ENCODE results near the gene ASCL2. TPM values are rescaled to one million over a fixed set of nuclear protein-coding genes. Genes with fewer than 3 reads are reported as not detected.

The ASCL2 gene
- total RNA-seq, 3 donors from 2014 or later (not counting 1 experiment from before 2014, with no cell fraction given): 10.8 to 16.8 (median 16.0) TPM

- H3K4me3 ChIP-seq (ENCODE audit: low read length): no peak overlapping the region
- H3K4me1 Mint-ChIP-seq: peaks cover under 1 to 48% of the 10 kb centered on the region in 2 donors
- H3K27me3 Mint-ChIP-seq (ENCODE audit: low read depth in 2 of 2): no peaks in the 10 kb centered on the region
- H3K27ac ChIP-seq (ENCODE audit: low read length): no peak overlapping the region
- no peaks in the 10 kb centered on the region for H3K27me3 ChIP-seq (ENCODE audit: control insufficient read depth, insufficient read depth, low read length)
- intact Hi-C loops (cut with micrococcal nuclease): no loop called here
- DNase-seq (no peak), ATAC-seq (no peak)
- peak overlapping the region in 1 of 2 donors; percentile 82 for H3K27ac Mint-ChIP-seq
- peaks cover 59% of the 10 kb centered on the region for H3K4me1 ChIP-seq (ENCODE audit: control insufficient read depth, insufficient read depth, low read length)
- WGBS (ENCODE audit: insufficient coverage): 89% methylated on average over 21 of the region's 21 CpGs
- no peak for TF ChIP-seq CTCF (IDR thresholded peaks at IDR 0.05)
- no peaks in the 10 kb centered on the region for H3K36me3 ChIP-seq (ENCODE audit: control insufficient read depth, insufficient read depth, low read length)
- no peaks in the 10 kb centered on the region for H3K9me3 Mint-ChIP-seq
- no peaks in the 10 kb centered on the region for H3K36me3 Mint-ChIP-seq
- H3K4me3 Mint-ChIP-seq: no peak overlapping the region
- no peaks in the 10 kb centered on the region for H3K9me3 ChIP-seq (ENCODE audit: control insufficient read depth, insufficient read depth, low read length)
These were observed 41.2 kb upstream of the ASCL2 start for GRCh38 chr11:2311353-2312133.

GRCh38 chr11:2310786-2311352 is 40.5 kb upstream of the ASCL2 start:
- H3K27ac ChIP-seq (ENCODE audit: low read length): no peak overlapping the region
- DNase-seq: no peak
- Mint-ChIP-seq H3K27ac (peak overlapping the region in 1 of 2 donors; percentile 82), H3K4me1 (peaks cover 7 to 49% of the 10 kb centered on the region in 2 donors), H3K4me3 (no peak overlapping the region), H3K9me3 (no peaks in the 10 kb centered on the region), H3K36me3 (no peaks in the 10 kb centered on the region), H3K27me3 (ENCODE audit: low read depth in 2 of 2) (no peaks in the 10 kb centered on the region)
- H3K36me3 ChIP-seq (ENCODE audit: control insufficient read depth, insufficient read depth, low read length): no peaks in the 10 kb centered on the region
- intact Hi-C loops (cut with micrococcal nuclease): no loop called here
- no peaks in the 10 kb centered on the region for H3K9me3 ChIP-seq (ENCODE audit: control insufficient read depth, insufficient read depth, low read length)
- no peak overlapping the region for H3K4me3 ChIP-seq (ENCODE audit: low read length)
- no peaks in the 10 kb centered on the region for H3K27me3 ChIP-seq (ENCODE audit: control insufficient read depth, insufficient read depth, low read length)
- ATAC-seq: no peak
- WGBS (ENCODE audit: insufficient coverage): 94% methylated on average over 16 of the region's 16 CpGs
- no peak for TF ChIP-seq CTCF (IDR thresholded peaks at IDR 0.05)
- H3K4me1 ChIP-seq (ENCODE audit: control insufficient read depth, insufficient read depth, low read length): peaks cover 59% of the 10 kb centered on the region

GRCh38 chr11:2310073-2310785 is 39.8 kb upstream of the ASCL2 start:
- intact Hi-C loops (cut with micrococcal nuclease): no loop called here
- no peak for TF ChIP-seq CTCF (IDR thresholded peaks at IDR 0.05)
- 84% methylated on average over 16 of the region's 16 CpGs for WGBS (ENCODE audit: insufficient coverage)
- Histone ChIP-seq H3K36me3 (ENCODE audit: control insufficient read depth, insufficient read depth, low read length) (peaks cover under 1% of the 10 kb centered on the region), H3K27ac (ENCODE audit: low read length) (no peak overlapping the region), H3K27me3 (ENCODE audit: control insufficient read depth, insufficient read depth, low read length) (no peaks in the 10 kb centered on the region), H3K4me3 (ENCODE audit: low read length) (no peak overlapping the region), H3K4me1 (ENCODE audit: control insufficient read depth, insufficient read depth, low read length) (peaks cover 59% of the 10 kb centered on the region), H3K9me3 (ENCODE audit: control insufficient read depth, insufficient read depth, low read length) (no peaks in the 10 kb centered on the region)
- ATAC-seq (no peak), DNase-seq (no peak)
- Mint-ChIP-seq H3K27ac (peak overlapping the region in 1 of 2 donors; percentile 82), H3K36me3 (no peaks in the 10 kb centered on the region), H3K9me3 (no peaks in the 10 kb centered on the region), H3K4me1 (peaks cover 11 to 55% of the 10 kb centered on the region in 2 donors), H3K27me3 (ENCODE audit: low read depth in 2 of 2) (no peaks in the 10 kb centered on the region), H3K4me3 (no peak overlapping the region)

Measured in natural killer cell (primary cell).